NT2/D1 (cell line): ENCODE data around the gene SPRR1A.

Experiments
- YY1 ChIP-seq: IDR thresholded peaks from 2 replicates; pipeline ENCODE4 v1.6.1; 2011; ENCODE audit not compliant: insufficient read length, insufficient read depth
- ZNF274 ChIP-seq: IDR thresholded peaks from 2 replicates; pipeline ENCODE4 v1.6.1; 2011; ENCODE audit warnings: mild to moderate bottlenecking, low read depth, low read length

DNA sequence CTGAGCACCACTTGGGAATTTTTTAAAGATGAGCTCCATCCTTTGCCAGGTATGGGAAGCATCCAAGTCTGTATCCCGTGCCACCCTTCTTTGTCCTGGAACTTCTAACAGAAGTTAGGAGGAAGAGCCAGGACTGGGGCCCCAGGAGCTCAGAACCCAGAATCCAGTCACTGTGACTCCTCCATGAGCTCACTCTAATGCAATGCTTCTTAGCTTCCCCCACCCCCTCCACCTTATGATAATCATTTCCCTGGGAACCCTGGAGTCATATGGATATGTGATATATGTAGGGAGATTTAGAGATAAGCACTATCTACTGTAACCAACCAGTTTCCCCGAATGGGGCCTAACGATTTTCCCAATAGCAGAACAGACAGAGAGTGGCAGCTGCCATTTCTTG is 37.6 kb upstream of the SPRR1A start:
- TF ChIP-seq ZNF274 (no peak), YY1 (no peak)
